Measurements from ENCODE around the gene TMEM170A. TPM values are rescaled to one million over a fixed set of nuclear protein-coding genes. Genes with fewer than 3 reads are reported as not detected.

Gene TMEM170A
- total and polyA plus RNA-seq, 2 donors (not counting 1 experiment from before 2014, with no cell fraction given) = 21.8 to 37.9 TPM

GRCh38 chr16:75472908-75473877 is 8.7 kb upstream of the TMEM170A start:
- no peaks in the 10 kb centered on the region for H3K27me3 ChIP-seq (replicated peaks in 1 of 4; ENCODE audit: control extremely low read depth in 1 of 4, control insufficient read depth in 3 of 4, insufficient read depth in 4 of 4, low read length in 3 of 4)
- TF ChIP-seq, protein P1, sequence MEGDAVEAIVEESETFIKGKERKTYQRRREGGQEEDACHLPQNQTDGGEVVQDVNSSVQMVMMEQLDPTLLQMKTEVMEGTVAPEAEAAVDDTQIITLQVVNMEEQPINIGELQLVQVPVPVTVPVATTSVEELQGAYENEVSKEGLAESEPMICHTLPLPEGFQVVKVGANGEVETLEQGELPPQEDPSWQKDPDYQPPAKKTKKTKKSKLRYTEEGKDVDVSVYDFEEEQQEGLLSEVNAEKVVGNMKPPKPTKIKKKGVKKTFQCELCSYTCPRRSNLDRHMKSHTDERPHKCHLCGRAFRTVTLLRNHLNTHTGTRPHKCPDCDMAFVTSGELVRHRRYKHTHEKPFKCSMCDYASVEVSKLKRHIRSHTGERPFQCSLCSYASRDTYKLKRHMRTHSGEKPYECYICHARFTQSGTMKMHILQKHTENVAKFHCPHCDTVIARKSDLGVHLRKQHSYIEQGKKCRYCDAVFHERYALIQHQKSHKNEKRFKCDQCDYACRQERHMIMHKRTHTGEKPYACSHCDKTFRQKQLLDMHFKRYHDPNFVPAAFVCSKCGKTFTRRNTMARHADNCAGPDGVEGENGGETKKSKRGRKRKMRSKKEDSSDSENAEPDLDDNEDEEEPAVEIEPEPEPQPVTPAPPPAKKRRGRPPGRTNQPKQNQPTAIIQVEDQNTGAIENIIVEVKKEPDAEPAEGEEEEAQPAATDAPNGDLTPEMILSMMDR (IDR thresholded peaks at IDR 0.05) = no peak
- no peak for TF ChIP-seq EZH2 (IDR thresholded peaks at IDR 0.05; ENCODE audit: borderline replicate concordance, insufficient read depth, low read depth, low read length, poor library complexity, severe bottlenecking)
- no peaks in the 10 kb centered on the region for H3K9me3 Mint-ChIP-seq (ENCODE audit: insufficient read depth)
- H3K4me2 ChIP-seq (replicated peaks; ENCODE audit: low read depth, low read length, poor library complexity, severe bottlenecking) = no peak overlapping the region
- 97% methylated on average over 15 of the region's 17 CpGs for WGBS (ENCODE audit: insufficient coverage)
- peaks cover 0 to 5% (median 0%) of the 10 kb centered on the region in 3 donors for H3K9me3 ChIP-seq (ENCODE audit: control extremely low read depth in 1 of 3, control insufficient read depth in 2 of 3, insufficient read depth in 1 of 3, low read length in 2 of 3)
- no peak overlapping the region for H3K27ac Mint-ChIP-seq
- peaks cover 0 to 8% of the 10 kb centered on the region in 2 donors for H3K4me1 ChIP-seq (ENCODE audit: control insufficient read depth in 2 of 2, insufficient read depth in 2 of 2, low read length in 2 of 2)
- H3K4me1 Mint-ChIP-seq = peaks cover 3% of the 10 kb centered on the region
- H4K20me1 ChIP-seq (ENCODE audit: control insufficient read depth, insufficient read depth, low read length, poor library complexity, severe bottlenecking) = no peaks in the 10 kb centered on the region
- DNase-seq (no peak), ATAC-seq (ENCODE audit: low read depth) (no peak)
- no peak overlapping the region for H3K4me3 Mint-ChIP-seq
- H3K27me3 Mint-ChIP-seq = peaks cover 6% of the 10 kb centered on the region
- no peak overlapping the region for H3K27ac ChIP-seq (ENCODE audit: low read length in 2 of 2)
- no peaks in the 10 kb centered on the region for H3K79me2 ChIP-seq (ENCODE audit: control insufficient read depth, insufficient read depth, low read length)
- no peak overlapping the region for H2AFZ ChIP-seq (ENCODE audit: insufficient read depth, low read depth, low read length, poor library complexity, severe bottlenecking)
- intact Hi-C loops (cut with micrococcal nuclease) = loop anchor here (1.0 kb wide), 2 partner anchors 44 to 150 kb away; partner anchors contain the start of gene ADAT1
- no peaks in the 10 kb centered on the region for H3K36me3 ChIP-seq (replicated peaks in 1 of 2; ENCODE audit: control extremely low read depth in 1 of 2, control insufficient read depth in 1 of 2, extremely low read depth in 1 of 2, insufficient read depth in 2 of 2, low read length in 1 of 2)
- H3K4me3 ChIP-seq (ENCODE audit: control extremely low read depth in 1 of 5, extremely low read depth in 1 of 5, insufficient read depth in 1 of 5, low read depth in 2 of 5, low read length in 4 of 5) = no peak overlapping the region
- CTCF ChIA-PET = interaction anchor here (0.7 to 4.9 kb wide), 12 partner anchors 14 to 292 kb away, joined by 3 to 75 read pairs (median 6); partner anchors contain the start of genes ADAT1 and GABARAPL2
- POLR2A ChIA-PET = interaction anchor here (1.1 kb wide), 1 partner anchor 44 kb away, joined by 3 read pairs; no protein-coding TSS in a partner anchor
- H3K9ac ChIP-seq (ENCODE audit: low read length) = no peak overlapping the region

All from B cell (primary cell).